Loucy (cell line): ENCODE measurements around the gene MYO1D.
A peak's percentile ranks its signal among the peaks of the same experiment; 100 is the strongest.

Experiments
- H2AFZ ChIP-seq: fragments of 200-600 bp; sonication (generic); 2 replicates; pipeline ENCODE4 v1.6.0; 2016; ENCODE audit warnings: antibody characterized with exemption, mild to moderate bottlenecking, low read length, moderate library complexity
- H3F3A ChIP-seq: fragments of 200-600 bp; 2 replicates; pipeline ENCODE4 v1.6.0; 2016; ENCODE audit warnings: antibody characterized with exemption, low read depth, mild to moderate bottlenecking
- H3K27me3 ChIP-seq: fragments of 200-600 bp; sonication (generic); 2 replicates; pipeline ENCODE4 v1.6.1; 2014; ENCODE audit warnings: low read length, mild to moderate bottlenecking; ENCODE audit not compliant: insufficient read depth, poor library complexity, severe bottlenecking
- H3K36me3 ChIP-seq: fragments of 200-600 bp; sonication (generic); 2 replicates; pipeline ENCODE4 v1.6.1; 2016; ENCODE audit warnings: low read length; ENCODE audit not compliant: insufficient read depth
- H3K4me1 ChIP-seq: fragments of 200-600 bp; sonication (generic); 2 replicates; pipeline ENCODE4 v1.5.1; 2014; ENCODE audit warnings: low read length, mild to moderate bottlenecking; ENCODE audit not compliant: insufficient read depth, poor library complexity, severe bottlenecking
- H3K4me2 ChIP-seq: fragments of 200-600 bp; sonication (generic); 2 replicates; pipeline ENCODE4 v1.6.0; 2014; ENCODE audit warnings: antibody characterized with exemption, low read length, low read depth, mild to moderate bottlenecking; ENCODE audit not compliant: poor library complexity, severe bottlenecking
- H3K4me3 ChIP-seq: fragments of 200-600 bp; sonication (generic); 2 replicates; pipeline ENCODE4 v1.5.1; 2014; ENCODE audit warnings: low read length, mild to moderate bottlenecking, mixed read lengths; ENCODE audit not compliant: poor library complexity, severe bottlenecking
- H3K79me2 ChIP-seq: fragments of 200-600 bp; sonication (generic); 2 replicates; pipeline ENCODE4 v1.6.1; 2014; ENCODE audit warnings: low read length; ENCODE audit not compliant: insufficient read depth
- H3K9ac ChIP-seq: fragments of 200-600 bp; sonication (generic); 2 replicates; pipeline ENCODE4 v1.6.0; 2014; ENCODE audit warnings: mild to moderate bottlenecking, low read depth, low read length, moderate library complexity; ENCODE audit not compliant: poor library complexity, severe bottlenecking
- H3K9me2 ChIP-seq: fragments of 200-600 bp; sonication (generic); replicated peaks from 2 replicates; pipeline ENCODE4 v1.6.1; 2016; ENCODE audit warnings: low read depth, low read length, mixed read lengths
- H3K9me3 ChIP-seq: fragments of 200-600 bp; sonication (generic); 2 replicates; pipeline ENCODE4 v1.6.1; 2014; ENCODE audit warnings: mild to moderate bottlenecking, antibody characterized with exemption, low read length, low read depth; ENCODE audit not compliant: insufficient read depth
- H4K20me1 ChIP-seq: fragments of 200-600 bp; sonication (generic); 2 replicates; pipeline ENCODE4 v1.6.0; 2014; ENCODE audit warnings: antibody characterized with exemption, low read length, mild to moderate bottlenecking; ENCODE audit not compliant: insufficient read depth, poor library complexity, severe bottlenecking
- CTCF ChIP-seq: fragments of 200-600 bp; sonication (generic); conservative IDR thresholded peaks from 2 replicates; pipeline ENCODE4 v1.5.1; 2014; ENCODE audit warnings: mild to moderate bottlenecking, antibody characterized with exemption, low read length
- EZH2phosphoT487 ChIP-seq: fragments of 200-600 bp; IDR thresholded peaks from 2 replicates; pipeline ENCODE4 v1.6.1; 2018; ENCODE audit warnings: antibody characterized with exemption, mild to moderate bottlenecking, moderate library complexity, borderline replicate concordance

Gene MYO1D

GRCh38 chr17:32523017-32523680 lies 353.8 kb downstream of the MYO1D start:
- Histone ChIP-seq H3K36me3 (no peaks in the 10 kb centered on the region), H3K79me2 (no peaks in the 10 kb centered on the region), H2AFZ (no peak overlapping the region), H3K9me3 (no peaks in the 10 kb centered on the region), H3K4me3 (no peak overlapping the region), H3K9ac (no peak overlapping the region), H4K20me1 (no peaks in the 10 kb centered on the region), H3K9me2 (no peaks in the 10 kb centered on the region), H3K4me1 (peaks cover 10% of the 10 kb centered on the region), H3K27me3 (peaks cover 5% of the 10 kb centered on the region), H3F3A (no peaks in the 10 kb centered on the region), H3K4me2 (no peak overlapping the region)
- TF ChIP-seq CTCF (no peak), EZH2phosphoT487 (no peak)

DNA sequence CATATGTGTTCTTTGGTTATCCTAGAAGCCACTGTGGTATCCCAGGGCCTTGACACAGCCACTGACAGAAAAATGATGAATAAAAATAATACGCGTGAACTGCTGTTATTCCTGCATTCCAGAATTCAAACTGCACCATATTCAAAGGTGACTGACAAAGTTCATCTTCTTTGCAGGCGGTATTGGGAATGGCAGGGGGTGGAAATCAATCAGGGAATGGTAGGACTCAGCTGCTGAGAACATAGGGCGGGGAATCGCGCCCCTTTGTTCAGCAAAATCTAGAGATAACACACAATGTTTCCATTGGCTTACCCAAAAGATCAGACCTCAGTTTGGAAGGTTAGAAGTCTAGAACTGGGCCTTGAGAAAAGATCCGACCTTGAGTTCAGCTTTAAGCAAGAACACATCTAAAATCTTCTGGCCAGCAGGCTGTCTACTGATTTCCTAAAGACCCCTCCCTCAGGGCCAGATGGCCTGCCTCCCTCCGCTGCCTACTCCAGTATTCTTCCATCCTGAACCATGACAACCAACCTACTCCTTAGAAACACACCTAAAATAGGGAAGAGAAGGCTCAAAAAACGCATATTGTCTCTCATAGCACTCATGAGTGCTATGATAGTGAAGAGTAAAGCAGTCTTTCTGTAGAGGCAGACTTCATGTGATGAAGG lies 356.1 kb downstream of the MYO1D start:
- Histone ChIP-seq H3K4me3 (no peak overlapping the region), H3K27me3 (peaks cover 5% of the 10 kb centered on the region), H3K36me3 (no peaks in the 10 kb centered on the region), H3K9ac (no peak overlapping the region), H4K20me1 (no peaks in the 10 kb centered on the region), H3K4me1 (peaks cover 10% of the 10 kb centered on the region), H3K9me3 (no peaks in the 10 kb centered on the region), H3F3A (no peaks in the 10 kb centered on the region), H3K9me2 (no peaks in the 10 kb centered on the region), H3K4me2 (no peak overlapping the region), H3K79me2 (no peaks in the 10 kb centered on the region), H2AFZ (no peak overlapping the region)
- no peak for TF ChIP-seq CTCF
- no peak for TF ChIP-seq EZH2phosphoT487

DNA sequence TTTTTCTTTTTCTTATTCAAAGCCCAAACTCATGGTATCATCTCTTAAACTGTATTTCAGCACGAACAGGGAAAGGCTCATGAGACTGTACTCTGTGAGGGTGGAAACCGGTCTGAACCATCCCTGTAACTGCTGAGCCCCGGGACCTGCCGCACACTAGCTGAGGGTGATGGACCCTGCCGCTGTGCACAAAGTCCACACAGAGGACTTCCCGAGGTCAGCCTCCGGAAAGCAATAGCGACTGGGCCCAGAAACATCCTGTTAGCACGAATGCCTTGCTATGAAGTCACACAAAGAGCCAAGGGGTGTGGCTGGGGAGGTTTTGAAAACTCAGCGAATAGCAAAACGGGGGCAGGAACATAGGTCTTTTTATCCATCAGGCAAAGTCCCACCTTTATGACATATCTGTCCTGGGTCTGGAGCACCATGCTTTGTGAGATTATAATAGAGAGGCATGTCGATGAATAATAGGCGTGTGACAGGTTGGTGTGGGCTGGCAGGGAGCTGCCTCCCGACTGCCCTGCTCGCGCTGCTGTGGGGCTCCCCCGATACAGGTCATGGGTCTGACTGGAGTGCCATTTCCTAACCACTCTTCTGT lies 356.7 kb downstream of the MYO1D start:
- H3K4me3 ChIP-seq: peak overlapping the region; percentile 71
- no peak overlapping the region for H2AFZ ChIP-seq
- H3K79me2 ChIP-seq: no peaks in the 10 kb centered on the region
- H3K36me3 ChIP-seq: no peaks in the 10 kb centered on the region
- H3K4me1 ChIP-seq: peaks cover 10% of the 10 kb centered on the region
- peak overlapping the region; percentile 96 for H3K4me2 ChIP-seq
- H3K9me2 ChIP-seq: no peaks in the 10 kb centered on the region
- no peaks in the 10 kb centered on the region for H3F3A ChIP-seq
- no peak for TF ChIP-seq EZH2phosphoT487
- peaks cover 5% of the 10 kb centered on the region for H3K27me3 ChIP-seq
- no peaks in the 10 kb centered on the region for H4K20me1 ChIP-seq
- no peak overlapping the region for H3K9ac ChIP-seq
- H3K9me3 ChIP-seq: no peaks in the 10 kb centered on the region
